ENCODE data around the gene UGT1A7.
"Not testable (repeated sequence)": the region's sequence is repeated elsewhere in the genome, so short reads cannot be mapped to it uniquely, and the experiment has no call there.

Gene UGT1A7

GRCh38 chr2:233684640-233685039, 2.9 kb downstream of the UGT1A7 start:
- no peak for DNase-seq

GRCh38 chr2:233686928-233687327, 5.2 kb downstream of the UGT1A7 start:
- peak; percentile 85 for DNase-seq

- no peak for DNase-seq
These were observed 6.6 kb downstream of the UGT1A7 start for GRCh38 chr2:233688341-233688740.

GRCh38 chr2:233689031-233689430, 7.3 kb downstream of the UGT1A7 start:
- DNase-seq = no peak

- no peak for DNase-seq
These were observed 7.8 kb downstream of the UGT1A7 start for GRCh38 chr2:233689501-233689900.

GRCh38 chr2:233690444-233690843, 8.7 kb downstream of the UGT1A7 start:
- no peak for DNase-seq

- DNase-seq = no peak
These were observed 10.0 kb downstream of the UGT1A7 start for GRCh38 chr2:233691443-233692433.

GRCh38 chr2:233692648-233693047, 10.9 kb downstream of the UGT1A7 start, which contains the start of gene UGT1A6:
Gene UGT1A6 (plus strand): TSS chr2:233692890. CDS start chr2:233693005, 115 bp downstream.
- DNase-seq = no peak

- no peak for DNase-seq
These were observed 12.3 kb downstream of the UGT1A7 start for GRCh38 chr2:233693963-233694362.

GRCh38 chr2:233698740-233699139, 17.0 kb downstream of the UGT1A7 start:
- no peak for DNase-seq

GRCh38 chr2:233699424-233700027, 17.8 kb downstream of the UGT1A7 start:
- DNase-seq = peak; percentile 47

GRCh38 chr2:233700028-233700635, 18.4 kb downstream of the UGT1A7 start:
- peak; percentile 84 for DNase-seq

GRCh38 chr2:233700842-233701241, 19.1 kb downstream of the UGT1A7 start:
- not testable (repeated sequence) for DNase-seq

GRCh38 chr2:233702238-233702637, 20.5 kb downstream of the UGT1A7 start:
- DNase-seq = no peak

- no peak for DNase-seq
These were observed 24.3 kb downstream of the UGT1A7 start for GRCh38 chr2:233705911-233706506.

- DNase-seq = no peak
These were observed 25.0 kb downstream of the UGT1A7 start for GRCh38 chr2:233706720-233707119.

GRCh38 chr2:233707940-233708644, 26.4 kb downstream of the UGT1A7 start:
- no peak for DNase-seq

- DNase-seq = no peak
These were observed 27.2 kb downstream of the UGT1A7 start for GRCh38 chr2:233708942-233709341.

GRCh38 chr2:233711312-233712008, 29.8 kb downstream of the UGT1A7 start:
- no peak for DNase-seq

GRCh38 chr2:233712611-233713261, 31.0 kb downstream of the UGT1A7 start, which contains the start of gene UGT1A5:
Gene UGT1A5 (plus strand): TSS chr2:233712907. CDS start chr2:233712992, 85 bp downstream.
- no peak for DNase-seq

GRCh38 chr2:233713262-233713615, 31.5 kb downstream of the UGT1A7 start:
- DNase-seq = no peak

All from GF-D8 (cell line).